Fibroblast of lung (primary cell): ENCODE results near the gene FER.

Experiments used
- CTCF ChIP-seq, 2 donors: IDR thresholded peaks in 1 of 2; conservative IDR thresholded peaks in 1 of 2; 1 replicate in 1 of 2; 2 replicates in 1 of 2; pipeline ENCODE4 v1.5.1; 2011 to 2012; ENCODE audit warnings: low read length in 2 of 2, control low read depth in 1 of 2, inconsistent platforms in 1 of 2, low read depth in 1 of 2, mild to moderate bottlenecking in 1 of 2
- EZH2 ChIP-seq: IDR thresholded peaks from 2 replicates; pipeline ENCODE4 v1.5.1; 2012; ENCODE audit warnings: low read length, control low read depth, mild to moderate bottlenecking; ENCODE audit errors: missing control alignments

- TF ChIP-seq CTCF (conservative IDR thresholded peaks at IDR 0.05 in 1 of 2, IDR thresholded peaks at IDR 0.05 in 1 of 2; ENCODE audit: low read depth in 1 of 2, low read length in 2 of 2) (no peak), EZH2 (no peak)
Measured at GRCh38 chr5:108917596-108917995, 169.9 kb downstream of the FER start.
